C4-2B (cell line): ENCODE data around the gene PROP1.

ENCODE experiments used
- H3K27ac ChIP-seq: fragments of 450-650 bp; 2 replicates; pipeline ENCODE4 v1.5.1; 2017
- CTCF ChIP-seq: fragments of 450-650 bp; conservative IDR thresholded peaks from 2 replicates; pipeline ENCODE4 v1.5.1; 2017; ENCODE audit warnings: mild to moderate bottlenecking
- ZFX ChIP-seq: fragments of 450-650 bp; IDR thresholded peaks from 2 replicates; pipeline ENCODE4 v1.6.1; 2017

PROP1 gene

GRCh38 chr5:177994561-177995190, 1.4 kb downstream of the PROP1 start:
- no peak overlapping the region for H3K27ac ChIP-seq
- TF ChIP-seq CTCF, result no peak
- no peak for TF ChIP-seq ZFX

- TF ChIP-seq CTCF (no peak), ZFX (no peak)
- no peak overlapping the region for H3K27ac ChIP-seq
Observed at GRCh38 chr5:177994063-177994462, 2.0 kb downstream of the PROP1 start.

- TF ChIP-seq CTCF (no peak), ZFX (no peak)
Observed at GRCh38 chr5:177992466-177992865, 3.6 kb downstream of the PROP1 start.

GRCh38 chr5:177988989-177989625, 6.9 kb downstream of the PROP1 start:
- TF ChIP-seq ZFX (no peak), CTCF (no peak)
- no peak overlapping the region for H3K27ac ChIP-seq

More at GRCh38 chr5:177992466-177992865, 3.6 kb downstream of the PROP1 start:
- H3K27ac ChIP-seq, result no peak overlapping the region

- H3K27ac ChIP-seq, result no peak overlapping the region
- no peak for TF ChIP-seq CTCF
- TF ChIP-seq ZFX, result no peak
Observed at GRCh38 chr5:177987326-177987725, 8.7 kb downstream of the PROP1 start.

- TF ChIP-seq CTCF (no peak), ZFX (no peak)
- H3K27ac ChIP-seq, result no peak overlapping the region
Observed at GRCh38 chr5:177985430-177986040, 10.5 kb downstream of the PROP1 start.

- no peak overlapping the region for H3K27ac ChIP-seq
- TF ChIP-seq CTCF (no peak), ZFX (no peak)
Observed at GRCh38 chr5:177984584-177985206, 11.3 kb downstream of the PROP1 start.
